ENCODE measurements around the gene SLC2A3. TPM values are rescaled to one million over a fixed set of nuclear protein-coding genes. Genes with fewer than 3 reads are reported as not detected.
"Not testable (repeated sequence)": the region's sequence is repeated elsewhere in the genome, so short reads cannot be mapped to it uniquely, and the experiment has no call there.

Gene SLC2A3
- total and polyA plus RNA-seq, 9 of the 15 experiments (the other 6 are each of a cell fraction or from before 2014, with no cell fraction given): 67.3 to 491 (median 104) TPM

GRCh38 chr12:7881736-7882120 lies 54.3 kb downstream of the SLC2A3 start:
- POLR2A ChIA-PET; BruUV-seq (replicated peaks): not testable (repeated sequence)

GRCh38 chr12:7880952-7881735 lies 54.8 kb downstream of the SLC2A3 start:
- H3K36me3 ChIP-seq (ENCODE audit: control insufficient read depth, insufficient read depth, low read length); H3K27me3 ChIP-seq (ENCODE audit: control insufficient read depth in 2 of 2, insufficient read depth in 2 of 2, low read length in 2 of 2); H2AFZ ChIP-seq (ENCODE audit: low read depth, low read length); H3K4me2 ChIP-seq (ENCODE audit: insufficient read depth, low read length); in situ Hi-C loops (cut with MboI); H4K20me1 ChIP-seq (replicated peaks; ENCODE audit: control insufficient read depth, insufficient read depth, low read length); BruUV-seq (replicated peaks); H3K27ac ChIP-seq (ENCODE audit: extremely low read depth, low read depth, low read length); DNase-seq (ENCODE audit: extremely low read depth in 1 of 4, low spot score in 3 of 4); H3K9me1 ChIP-seq (ENCODE audit: control insufficient read depth, insufficient read depth, low read length); POLR2A ChIA-PET; H3K9ac ChIP-seq (ENCODE audit: insufficient read depth in 1 of 2, low read depth in 2 of 2, low read length in 2 of 2); H3K4me1 ChIP-seq (replicated peaks in 1 of 2; ENCODE audit: control insufficient read depth in 2 of 2, insufficient read depth in 2 of 2, low read length in 2 of 2); ATAC-seq; CTCF ChIA-PET (ENCODE audit: low intra/inter-chr PET ratio); H3K4me3 ChIP-seq; H3K9me3 ChIP-seq (replicated peaks; ENCODE audit: control insufficient read depth, insufficient read depth, low read depth, low read length); intact Hi-C loops (cut with micrococcal nuclease); FAIRE-seq; H3K79me2 ChIP-seq (ENCODE audit: control insufficient read depth, insufficient read depth, low read length): not testable (repeated sequence)
- whole genome bisulfite sequencing (ENCODE audit: insufficient coverage, low coverage, missing lambda C conversion rate): 82% methylated on average over 16 of the region's 52 CpGs

More at GRCh38 chr12:7881736-7882120, 54.3 kb downstream of the SLC2A3 start:
- CTCF ChIA-PET (ENCODE audit: low intra/inter-chr PET ratio); intact Hi-C loops (cut with micrococcal nuclease); H3K27me3 ChIP-seq (ENCODE audit: control insufficient read depth in 2 of 2, insufficient read depth in 2 of 2, low read length in 2 of 2); H3K4me2 ChIP-seq (ENCODE audit: insufficient read depth, low read length); ATAC-seq; H3K4me1 ChIP-seq (replicated peaks in 1 of 2; ENCODE audit: control insufficient read depth in 2 of 2, insufficient read depth in 2 of 2, low read length in 2 of 2); H3K36me3 ChIP-seq (ENCODE audit: control insufficient read depth, insufficient read depth, low read length); DNase-seq (ENCODE audit: extremely low read depth in 1 of 4, low spot score in 3 of 4); H3K79me2 ChIP-seq (ENCODE audit: control insufficient read depth, insufficient read depth, low read length); H4K20me1 ChIP-seq (replicated peaks; ENCODE audit: control insufficient read depth, insufficient read depth, low read length); H3K9ac ChIP-seq (ENCODE audit: insufficient read depth in 1 of 2, low read depth in 2 of 2, low read length in 2 of 2); H3K27ac ChIP-seq (ENCODE audit: extremely low read depth, low read depth, low read length); in situ Hi-C loops (cut with MboI); FAIRE-seq; H3K9me3 ChIP-seq (replicated peaks; ENCODE audit: control insufficient read depth, insufficient read depth, low read depth, low read length); H3K9me1 ChIP-seq (ENCODE audit: control insufficient read depth, insufficient read depth, low read length); H3K4me3 ChIP-seq; H2AFZ ChIP-seq (ENCODE audit: low read depth, low read length): not testable (repeated sequence)
- peak; percentile 54 for TF ChIP-seq NFYB (IDR thresholded peaks at IDR 0.05; ENCODE audit: extremely low read depth, insufficient read length)
- 43% methylated on average over 3 of the region's 4 CpGs for WGBS (ENCODE audit: insufficient coverage, low coverage, missing lambda C conversion rate)

Measured in K562 (cell line).